ENCODE measurements around the gene BRINP1.

The BRINP1 gene

DNA sequence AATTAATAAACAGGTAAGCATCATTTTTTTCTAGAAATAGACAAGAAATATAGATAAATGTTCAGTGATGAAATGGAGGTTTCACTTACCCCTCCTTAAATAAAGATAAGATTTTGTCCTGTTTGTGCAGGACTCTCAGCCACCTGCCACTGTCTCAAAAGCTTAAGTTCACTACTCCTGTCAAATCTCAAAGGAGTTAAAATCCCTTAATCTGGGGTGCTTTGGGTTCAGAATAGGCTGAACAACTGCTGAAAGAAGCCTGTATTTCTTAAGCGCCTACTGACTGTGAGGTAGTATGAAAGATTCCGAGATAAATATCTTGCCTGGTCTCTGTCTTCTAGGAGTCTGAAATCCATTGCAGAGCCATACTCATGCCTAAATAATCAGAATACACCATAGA lies 3.7 kb upstream of the BRINP1 start:
- no peak overlapping the region for H3K9ac ChIP-seq
- no peaks in the 10 kb centered on the region for H3K27me3 ChIP-seq
- TF ChIP-seq Cebpa-rat (IDR thresholded peaks at IDR 0.05), result no peak
- no peaks in the 10 kb centered on the region for H4K20me1 ChIP-seq
- H3K4me3 ChIP-seq, result no peak overlapping the region
- H3K9me3 ChIP-seq, result no peaks in the 10 kb centered on the region
- H3K36me3 ChIP-seq, result no peaks in the 10 kb centered on the region
- H3K4me2 ChIP-seq, result no peak overlapping the region
- H3K4me1 ChIP-seq, result no peaks in the 10 kb centered on the region
- H3K27ac ChIP-seq, result no peak overlapping the region

DNA sequence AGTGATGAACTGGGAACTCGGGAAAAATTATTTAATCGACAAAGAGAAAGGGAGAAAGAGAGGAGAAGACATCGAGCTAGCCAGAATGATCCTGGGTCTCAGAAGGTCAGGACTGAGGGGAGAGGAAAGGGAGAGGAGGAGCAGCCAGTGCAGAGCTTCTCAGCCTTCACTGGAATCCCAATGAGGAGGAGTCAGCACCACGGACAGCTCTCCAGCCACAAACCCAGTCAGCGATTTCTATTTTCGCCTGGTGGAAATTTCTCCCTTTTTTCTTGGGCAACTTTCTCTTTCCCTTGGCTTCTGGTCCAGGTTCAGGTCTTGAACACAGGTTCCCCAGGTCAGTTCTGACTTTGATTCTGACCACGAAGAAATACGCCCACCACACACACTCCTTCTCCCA lies 1.6 kb upstream of the BRINP1 start:
- H3K4me1 ChIP-seq, result no peaks in the 10 kb centered on the region
- no peaks in the 10 kb centered on the region for H3K9me3 ChIP-seq
- H3K4me3 ChIP-seq, result no peak overlapping the region
- no peaks in the 10 kb centered on the region for H3K27me3 ChIP-seq
- no peaks in the 10 kb centered on the region for H4K20me1 ChIP-seq
- H3K4me2 ChIP-seq, result no peak overlapping the region
- no peak overlapping the region for H3K9ac ChIP-seq
- no peak for TF ChIP-seq Cebpa-rat (IDR thresholded peaks at IDR 0.05)
- H3K27ac ChIP-seq, result no peak overlapping the region
- H3K36me3 ChIP-seq, result no peaks in the 10 kb centered on the region

DNA sequence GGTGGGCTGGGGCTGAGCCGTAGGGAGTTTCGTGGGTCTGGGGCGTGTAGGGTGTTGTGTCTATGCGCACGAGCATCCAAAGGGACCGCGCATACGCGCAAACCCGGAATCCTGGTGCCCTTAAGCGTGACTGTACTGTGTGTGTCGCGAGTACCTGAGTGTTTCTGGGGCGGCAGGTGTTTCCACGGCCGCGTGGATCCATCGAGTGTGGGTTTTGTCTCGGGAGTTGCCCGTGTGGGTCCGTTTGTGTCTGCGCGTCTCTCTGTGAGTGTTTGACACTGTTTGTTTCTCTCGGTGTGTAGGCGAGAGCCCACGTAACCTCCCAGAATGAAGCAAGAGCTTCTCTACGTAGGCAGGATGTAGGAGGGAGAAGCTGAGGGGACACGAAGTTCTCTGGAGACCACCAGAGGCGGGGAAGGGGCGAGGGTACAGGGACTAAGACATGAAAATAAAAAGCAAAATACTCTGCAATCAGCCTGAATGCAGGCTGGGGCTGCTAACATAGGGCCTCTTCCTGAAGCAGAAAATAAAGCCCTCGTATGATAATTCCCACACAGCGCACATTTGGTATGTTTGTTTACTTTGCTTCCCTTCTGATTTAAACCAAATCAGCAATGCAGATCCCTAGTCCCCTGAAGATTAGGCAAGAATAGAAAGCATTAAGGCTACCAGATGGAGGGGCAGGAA lies 588 bp upstream of the BRINP1 start:
- H4K20me1 ChIP-seq, result no peaks in the 10 kb centered on the region
- TF ChIP-seq Cebpa-rat (IDR thresholded peaks at IDR 0.05), result no peak
- no peak overlapping the region for H3K9ac ChIP-seq
- H3K36me3 ChIP-seq, result no peaks in the 10 kb centered on the region
- H3K9me3 ChIP-seq, result no peaks in the 10 kb centered on the region
- H3K27me3 ChIP-seq, result no peaks in the 10 kb centered on the region
- no peak overlapping the region for H3K4me2 ChIP-seq
- no peak overlapping the region for H3K27ac ChIP-seq
- no peaks in the 10 kb centered on the region for H3K4me1 ChIP-seq
- no peak overlapping the region for H3K4me3 ChIP-seq

DNA sequence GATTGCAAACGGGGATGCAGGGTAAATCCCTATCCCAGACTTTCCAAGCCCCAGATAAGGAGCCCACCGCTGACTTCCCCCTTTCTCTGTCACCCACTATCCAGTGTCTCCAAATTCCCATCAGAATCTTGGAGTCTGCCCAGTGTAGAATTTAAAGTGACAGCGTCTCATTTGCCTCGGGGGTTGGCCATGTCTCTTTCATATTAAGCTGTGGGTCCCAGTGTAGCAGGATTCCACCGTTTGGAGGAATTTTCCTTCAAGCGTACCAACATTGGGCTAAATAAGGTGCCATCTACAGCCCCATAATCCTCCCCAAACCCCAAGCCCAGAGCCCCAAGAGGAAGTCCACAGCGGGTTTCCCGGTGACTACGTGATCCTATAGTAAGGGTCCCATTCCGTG lies 1.1 kb downstream of the BRINP1 start:
- no peaks in the 10 kb centered on the region for H3K27me3 ChIP-seq
- TF ChIP-seq Cebpa-rat (IDR thresholded peaks at IDR 0.05), result no peak
- H3K36me3 ChIP-seq, result no peaks in the 10 kb centered on the region
- H3K4me3 ChIP-seq, result no peak overlapping the region
- H3K9me3 ChIP-seq, result no peaks in the 10 kb centered on the region
- no peaks in the 10 kb centered on the region for H4K20me1 ChIP-seq
- H3K4me2 ChIP-seq, result no peak overlapping the region
- H3K27ac ChIP-seq, result no peak overlapping the region
- no peak overlapping the region for H3K9ac ChIP-seq
- H3K4me1 ChIP-seq, result no peaks in the 10 kb centered on the region

DNA sequence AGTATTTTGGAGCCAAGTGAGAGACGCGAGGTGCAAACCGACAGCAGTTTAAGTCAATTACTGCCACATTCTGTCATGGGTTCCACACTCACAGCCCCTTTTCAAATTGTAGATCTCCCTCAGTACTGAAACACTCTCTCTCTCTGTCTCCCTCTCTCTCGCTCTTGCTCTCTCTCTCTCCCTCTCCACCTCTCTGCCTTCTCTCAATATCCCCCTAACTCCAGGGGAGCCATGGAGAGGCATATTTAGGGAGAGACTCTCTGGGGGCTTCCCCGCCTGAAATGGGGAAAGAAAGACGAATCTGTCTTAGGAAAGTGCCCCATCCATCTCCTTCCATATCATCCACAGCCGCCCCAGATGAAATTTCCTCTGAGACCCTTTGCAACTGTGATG lies 1.6 kb downstream of the BRINP1 start:
- Histone ChIP-seq H3K27me3 (no peaks in the 10 kb centered on the region), H4K20me1 (no peaks in the 10 kb centered on the region), H3K36me3 (no peaks in the 10 kb centered on the region), H3K4me1 (no peaks in the 10 kb centered on the region), H3K27ac (no peak overlapping the region), H3K9me3 (no peaks in the 10 kb centered on the region), H3K4me2 (no peak overlapping the region), H3K9ac (no peak overlapping the region), H3K4me3 (no peak overlapping the region)
- TF ChIP-seq Cebpa-rat (IDR thresholded peaks at IDR 0.05), result no peak

DNA sequence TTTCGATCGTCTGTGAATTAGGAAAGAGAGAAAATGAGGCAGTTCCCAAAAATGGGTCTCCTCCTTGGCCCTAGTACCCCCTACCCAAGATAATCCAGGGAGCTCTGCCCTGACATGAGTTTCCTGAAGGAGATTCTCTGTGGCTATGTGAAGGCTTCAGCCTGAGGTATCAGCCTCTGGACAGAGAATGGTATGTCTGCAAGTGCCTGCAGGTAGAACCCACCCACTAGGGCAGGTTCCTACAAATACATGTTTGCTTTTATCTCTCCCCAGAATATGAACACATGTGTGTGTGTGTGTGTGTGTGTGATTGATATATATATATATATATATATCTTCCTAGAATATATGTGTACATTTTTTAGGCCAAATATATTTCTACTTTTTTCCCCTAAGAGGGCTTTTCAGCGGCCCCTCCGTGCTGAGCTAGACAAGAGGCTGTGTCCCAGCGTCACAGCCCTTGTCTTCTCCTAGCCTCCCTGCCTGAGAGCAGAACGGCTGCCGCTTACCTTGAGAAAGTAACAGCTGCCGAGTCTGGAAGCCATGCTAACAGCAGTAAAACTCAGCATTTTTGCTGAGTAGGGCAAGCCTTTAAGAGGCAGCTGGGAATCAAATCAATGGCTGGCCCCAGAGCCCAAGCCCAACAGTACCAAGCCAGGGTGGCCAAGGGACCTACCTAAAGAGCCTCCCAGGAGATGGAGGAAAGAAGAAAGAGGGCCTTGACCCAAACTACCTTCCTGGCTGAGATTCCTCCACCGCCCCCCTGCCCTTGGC lies 2.1 kb downstream of the BRINP1 start:
- no peak for TF ChIP-seq Cebpa-rat (IDR thresholded peaks at IDR 0.05)
- Histone ChIP-seq H3K4me2 (no peak overlapping the region), H3K27me3 (no peaks in the 10 kb centered on the region), H3K36me3 (no peaks in the 10 kb centered on the region), H3K4me3 (no peak overlapping the region), H3K9ac (no peak overlapping the region), H3K9me3 (no peaks in the 10 kb centered on the region), H3K27ac (no peak overlapping the region), H3K4me1 (no peaks in the 10 kb centered on the region), H4K20me1 (no peaks in the 10 kb centered on the region)

DNA sequence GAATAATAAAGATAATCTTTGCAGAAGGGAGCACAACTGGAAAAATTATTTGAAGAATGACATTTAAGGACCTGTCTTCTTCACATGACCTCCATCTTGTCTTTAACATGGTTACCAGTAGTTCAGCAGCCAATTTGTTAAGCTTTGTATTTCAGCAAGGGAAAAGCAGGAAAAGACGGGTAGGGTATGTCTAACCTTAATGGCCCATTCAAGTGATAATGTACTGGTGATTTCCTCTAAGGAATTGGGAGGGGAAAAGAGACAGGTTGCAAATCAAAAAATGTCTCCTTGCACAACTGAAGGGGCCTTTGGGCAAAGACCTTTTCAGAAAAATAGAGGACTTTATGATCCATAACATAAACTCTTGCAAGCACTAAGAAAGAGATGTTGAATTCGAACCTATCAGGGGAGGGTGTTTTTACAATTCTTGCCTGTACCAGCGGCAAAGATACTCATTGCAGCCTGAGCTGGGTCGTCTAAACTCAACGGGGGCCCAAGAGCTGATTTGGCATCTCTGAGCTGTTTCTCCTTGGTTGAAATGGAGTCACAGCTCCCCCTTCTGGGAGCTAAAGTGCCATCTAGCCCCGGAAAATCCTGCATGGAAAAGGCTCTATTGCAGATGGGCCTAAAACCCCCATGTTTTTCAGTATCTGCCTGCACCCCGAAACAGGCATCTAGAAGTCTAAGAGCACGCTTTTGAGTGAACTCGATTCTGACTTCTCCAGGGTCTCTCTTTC lies 3.8 kb downstream of the BRINP1 start:
- no peak overlapping the region for H3K4me3 ChIP-seq
- H3K4me1 ChIP-seq, result no peaks in the 10 kb centered on the region
- no peaks in the 10 kb centered on the region for H3K27me3 ChIP-seq
- H3K9ac ChIP-seq, result no peak overlapping the region
- no peak overlapping the region for H3K27ac ChIP-seq
- no peaks in the 10 kb centered on the region for H3K36me3 ChIP-seq
- TF ChIP-seq Cebpa-rat (IDR thresholded peaks at IDR 0.05), result no peak
- no peaks in the 10 kb centered on the region for H4K20me1 ChIP-seq
- no peaks in the 10 kb centered on the region for H3K9me3 ChIP-seq
- no peak overlapping the region for H3K4me2 ChIP-seq

DNA sequence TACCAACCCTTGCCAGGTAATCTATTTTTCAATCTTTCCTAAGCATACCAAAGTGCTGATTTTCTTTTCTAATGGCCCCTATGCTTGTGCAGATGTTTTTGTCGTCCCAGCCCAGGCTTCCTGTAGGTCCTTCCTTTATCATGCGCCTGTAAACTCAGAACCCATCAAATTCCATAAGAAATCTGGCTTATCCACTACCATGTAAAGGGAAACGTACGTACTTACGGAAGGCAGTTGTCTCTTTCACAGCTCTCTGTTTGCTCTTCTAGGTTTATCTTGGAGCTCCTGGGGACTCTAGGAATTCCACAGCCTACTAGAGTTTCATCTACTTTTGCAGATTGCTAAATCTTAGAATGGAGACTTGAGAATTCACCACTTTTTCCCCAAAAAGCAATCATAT lies 9.0 kb downstream of the BRINP1 start:
- no peak for TF ChIP-seq Cebpa-rat (IDR thresholded peaks at IDR 0.05)
- Histone ChIP-seq H3K27ac (no peak overlapping the region), H4K20me1 (no peaks in the 10 kb centered on the region), H3K4me2 (no peak overlapping the region), H3K4me1 (no peaks in the 10 kb centered on the region), H3K9ac (no peak overlapping the region), H3K9me3 (no peaks in the 10 kb centered on the region), H3K4me3 (no peak overlapping the region), H3K27me3 (no peaks in the 10 kb centered on the region), H3K36me3 (no peaks in the 10 kb centered on the region)

DNA sequence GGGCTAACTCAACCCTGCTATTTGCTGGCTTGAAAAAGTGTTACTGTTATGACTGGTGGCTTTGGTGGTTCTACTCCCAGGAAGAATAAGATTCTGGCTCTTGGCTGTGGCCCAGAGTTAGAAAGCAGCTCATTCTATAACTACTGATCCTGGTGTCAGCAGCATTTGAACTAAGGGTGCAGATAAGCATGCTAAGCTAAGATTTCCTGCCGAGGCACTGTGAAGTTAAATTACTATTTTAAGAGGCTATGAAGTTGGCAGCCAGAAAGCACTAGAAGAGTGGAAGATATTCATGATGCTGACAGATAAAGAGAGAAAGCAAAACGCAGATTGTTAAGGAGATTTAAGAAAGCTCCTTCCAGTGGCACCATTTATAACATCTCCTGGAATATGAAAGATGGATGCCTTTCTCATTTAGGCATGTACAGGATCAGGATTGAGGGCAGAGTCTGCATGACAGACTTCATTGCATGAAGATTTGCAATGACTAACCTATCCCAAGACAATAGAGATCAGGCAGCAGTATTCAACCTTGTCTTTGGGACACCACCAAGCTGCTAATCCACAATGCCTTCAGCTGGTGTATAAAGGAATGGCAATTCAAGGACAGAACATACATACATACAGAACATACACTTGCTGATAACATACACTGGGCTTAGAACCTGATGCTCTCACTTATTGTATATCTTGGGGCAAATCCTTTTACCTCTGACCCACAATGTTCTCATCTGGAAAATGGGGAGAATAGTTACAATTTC lies 11.7 kb downstream of the BRINP1 start:
- no peak overlapping the region for H3K4me3 ChIP-seq
- H3K4me2 ChIP-seq, result no peak overlapping the region
- no peaks in the 10 kb centered on the region for H3K27me3 ChIP-seq
- no peaks in the 10 kb centered on the region for H4K20me1 ChIP-seq
- no peak for TF ChIP-seq Cebpa-rat (IDR thresholded peaks at IDR 0.05)
- H3K9me3 ChIP-seq, result no peaks in the 10 kb centered on the region
- no peaks in the 10 kb centered on the region for H3K4me1 ChIP-seq
- H3K27ac ChIP-seq, result no peak overlapping the region
- no peak overlapping the region for H3K9ac ChIP-seq
- no peaks in the 10 kb centered on the region for H3K36me3 ChIP-seq
